HUES48 (cell line): ENCODE data around the gene AKT3.
"Not testable (repeated sequence)": the region's sequence is repeated elsewhere in the genome, so short reads cannot be mapped to it uniquely, and the experiment has no call there.

ENCODE experiments used
- H3K27ac ChIP-seq: one replicate; pipeline ENCODE4 v1.7.0; 2013; ENCODE audit warnings: low read depth, low read length, inconsistent platforms
- H3K27me3 ChIP-seq: 2 replicates; pipeline ENCODE4 v1.6.1; 2013; ENCODE audit warnings: mild to moderate bottlenecking, low read length; ENCODE audit not compliant: control insufficient read depth, insufficient read depth
- H3K36me3 ChIP-seq: 2 replicates; pipeline ENCODE4 v1.6.1; 2013; ENCODE audit warnings: low read length; ENCODE audit not compliant: control insufficient read depth, insufficient read depth
- H3K4me1 ChIP-seq: 2 replicates; pipeline ENCODE4 v1.6.1; 2013; ENCODE audit warnings: mild to moderate bottlenecking, low read length; ENCODE audit not compliant: control insufficient read depth, insufficient read depth
- H3K4me3 ChIP-seq: 2 replicates; pipeline ENCODE4 v1.5.1; 2013; ENCODE audit warnings: mild to moderate bottlenecking, low read depth, low read length
- H3K9ac ChIP-seq: 2 replicates; pipeline ENCODE4 v1.6.1; 2013; ENCODE audit warnings: mild to moderate bottlenecking, low read depth, low read length, moderate library complexity
- H3K9me3 ChIP-seq: 2 replicates; pipeline ENCODE4 v1.6.1; 2013; ENCODE audit warnings: low read length; ENCODE audit not compliant: control insufficient read depth, insufficient read depth

The AKT3 gene

GRCh38 chr1:243658594-243659105 is 191.4 kb downstream of the AKT3 start:
- Histone ChIP-seq H3K36me3 (peaks cover 2% of the 10 kb centered on the region; the same call in 1 of the 2 replicates), H3K4me1 (no peaks in the 10 kb centered on the region), H3K27me3 (no peaks in the 10 kb centered on the region), H3K27ac (no peak overlapping the region), H3K9ac (no peak overlapping the region), H3K4me3 (no peak overlapping the region), H3K9me3 (no peaks in the 10 kb centered on the region)

GRCh38 chr1:243657793-243658192 is 192.2 kb downstream of the AKT3 start:
- Histone ChIP-seq H3K4me1 (no peaks in the 10 kb centered on the region), H3K4me3 (no peak overlapping the region), H3K27me3 (no peaks in the 10 kb centered on the region), H3K27ac (no peak overlapping the region), H3K36me3 (no peaks in the 10 kb centered on the region), H3K9me3 (no peaks in the 10 kb centered on the region), H3K9ac (no peak overlapping the region)

DNA sequence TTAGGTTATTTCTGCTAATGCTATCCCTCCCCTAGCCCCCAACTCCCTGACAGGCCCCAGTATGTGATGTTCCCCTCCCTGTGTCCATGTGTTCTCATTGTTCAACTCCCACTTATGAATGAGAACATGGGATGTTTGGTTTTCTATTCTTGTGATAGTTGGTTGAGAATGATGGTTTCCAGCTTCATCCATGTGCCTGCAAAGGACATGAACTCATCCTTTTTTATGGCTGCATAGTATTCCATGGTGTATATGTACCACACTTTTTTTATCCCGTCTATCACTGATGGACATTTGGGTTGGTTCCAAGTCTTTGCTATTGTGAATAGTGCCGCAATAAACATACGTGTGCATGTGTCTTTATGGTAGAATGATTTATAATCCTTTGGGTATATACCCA is 200.5 kb downstream of the AKT3 start:
- H3K27ac ChIP-seq, H3K4me1 ChIP-seq, H3K9me3 ChIP-seq, H3K36me3 ChIP-seq, H3K4me3 ChIP-seq, H3K9ac ChIP-seq, H3K27me3 ChIP-seq: not testable (repeated sequence)

- Histone ChIP-seq H3K27me3 (no peaks in the 10 kb centered on the region), H3K4me1 (no peaks in the 10 kb centered on the region), H3K4me3 (no peak overlapping the region), H3K9ac (no peak overlapping the region), H3K27ac (no peak overlapping the region), H3K36me3 (0 out of 2 replicates have a peak, but pooled peaks cover 3% of the 10 kb centered on the region), H3K9me3 (no peaks in the 10 kb centered on the region)
These were observed 203.2 kb downstream of the AKT3 start for GRCh38 chr1:243646841-243647240.

- H3K27ac ChIP-seq = no peak overlapping the region
- no peak overlapping the region for H3K4me3 ChIP-seq
- no peaks in the 10 kb centered on the region for H3K9me3 ChIP-seq
- 0 out of 2 replicates have a peak, but pooled peaks cover 3% of the 10 kb centered on the region for H3K36me3 ChIP-seq
- H3K27me3 ChIP-seq = no peaks in the 10 kb centered on the region
- H3K9ac ChIP-seq = no peak overlapping the region
- no peaks in the 10 kb centered on the region for H3K4me1 ChIP-seq
These were observed 204.8 kb downstream of the AKT3 start for GRCh38 chr1:243645281-243645680.

DNA sequence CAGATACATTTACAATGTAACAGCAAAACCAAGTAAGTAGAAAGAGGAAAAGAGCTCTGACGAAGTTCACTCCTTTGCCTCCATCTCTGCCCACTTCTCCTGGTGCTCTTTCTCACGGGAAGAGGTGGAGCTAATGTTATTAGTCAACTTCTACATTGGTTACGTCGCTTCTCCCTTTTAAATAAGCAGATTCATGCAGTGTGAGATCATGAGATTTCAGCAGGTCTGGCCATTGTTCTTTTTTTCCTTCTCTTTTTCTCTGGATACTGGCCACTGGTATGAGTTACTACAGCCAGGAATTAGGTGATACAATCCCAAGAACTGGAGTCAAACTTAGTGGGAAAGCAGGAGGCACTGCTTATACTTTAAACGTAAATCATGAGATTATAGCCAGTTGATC is 207.1 kb downstream of the AKT3 start:
- H3K36me3 ChIP-seq = 0 out of 2 replicates have a peak, but pooled peaks cover 3% of the 10 kb centered on the region

DNA sequence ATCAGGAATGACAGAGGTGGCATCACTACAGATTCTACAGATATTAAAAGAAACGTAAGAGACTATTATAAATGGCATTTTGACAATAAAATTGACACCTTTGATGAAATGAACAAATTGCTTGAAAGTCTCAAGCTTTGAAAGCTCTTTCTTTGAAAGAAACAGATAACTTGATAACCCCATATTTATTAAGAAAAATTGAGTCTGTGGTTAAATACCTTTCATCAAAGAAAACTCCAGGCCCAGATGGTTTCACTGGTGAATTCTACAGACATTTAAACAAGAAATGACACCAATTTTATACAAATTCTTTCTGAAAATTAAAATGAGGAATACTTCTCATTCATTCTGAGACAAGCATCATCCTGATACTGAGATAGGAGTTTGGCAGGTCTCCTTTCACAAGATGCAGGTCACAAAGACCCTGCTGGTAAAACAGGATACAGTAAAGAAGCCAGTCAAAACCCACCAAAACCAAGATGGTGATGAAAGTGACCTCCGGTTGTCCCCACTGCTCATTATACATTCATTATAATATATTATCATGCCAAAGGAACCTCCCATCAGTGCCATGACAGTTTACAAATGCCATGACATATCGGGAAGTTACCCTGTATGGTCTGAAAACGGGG is 210.9 kb downstream of the AKT3 start:
- Histone ChIP-seq H3K9ac (no peak overlapping the region), H3K4me3 (no peak overlapping the region), H3K9me3 (no peaks in the 10 kb centered on the region), H3K27me3 (no peaks in the 10 kb centered on the region), H3K4me1 (no peaks in the 10 kb centered on the region), H3K36me3 (no peaks in the 10 kb centered on the region), H3K27ac (no peak overlapping the region)

More for the DNA sequence above, 207.1 kb downstream of the AKT3 start:
- no peak overlapping the region for H3K27ac ChIP-seq
- H3K27me3 ChIP-seq = no peaks in the 10 kb centered on the region
- no peak overlapping the region for H3K4me3 ChIP-seq
- H3K4me1 ChIP-seq = no peaks in the 10 kb centered on the region
- H3K9me3 ChIP-seq = no peaks in the 10 kb centered on the region
- H3K9ac ChIP-seq = no peak overlapping the region

- no peaks in the 10 kb centered on the region for H3K36me3 ChIP-seq
- H3K9ac ChIP-seq = no peak overlapping the region
- H3K4me3 ChIP-seq = no peak overlapping the region
- H3K27me3 ChIP-seq = no peaks in the 10 kb centered on the region
- no peaks in the 10 kb centered on the region for H3K9me3 ChIP-seq
- H3K27ac ChIP-seq = no peak overlapping the region
- H3K4me1 ChIP-seq = no peaks in the 10 kb centered on the region
These were observed 211.9 kb downstream of the AKT3 start for GRCh38 chr1:243638186-243638585.

DNA sequence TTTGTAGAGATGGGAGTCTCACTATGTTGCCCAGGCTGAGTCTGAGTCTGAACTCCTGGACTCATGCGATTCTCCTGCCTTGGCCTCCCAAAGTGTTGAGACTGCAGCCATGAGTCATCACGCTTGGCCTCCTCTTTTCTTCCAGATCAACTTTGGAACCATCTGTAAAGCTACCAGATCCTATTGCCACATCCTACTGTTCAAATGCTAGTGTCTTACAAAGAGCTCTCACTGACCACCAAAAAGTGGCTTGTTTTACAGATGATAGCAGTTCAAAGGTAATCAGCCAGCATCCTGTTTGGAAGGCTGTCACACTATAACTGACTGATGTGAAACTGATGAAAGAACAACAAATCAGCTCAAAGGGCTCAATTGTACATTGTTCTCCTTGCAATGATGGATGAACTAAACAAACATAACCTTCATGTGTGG is 221.6 kb downstream of the AKT3 start:
- no peaks in the 10 kb centered on the region for H3K27me3 ChIP-seq
- no peaks in the 10 kb centered on the region for H3K4me1 ChIP-seq
- H3K27ac ChIP-seq = no peak overlapping the region
- no peak overlapping the region for H3K4me3 ChIP-seq
- peaks cover 7% of the 10 kb centered on the region for H3K9me3 ChIP-seq
- no peaks in the 10 kb centered on the region for H3K36me3 ChIP-seq
- no peak overlapping the region for H3K9ac ChIP-seq

DNA sequence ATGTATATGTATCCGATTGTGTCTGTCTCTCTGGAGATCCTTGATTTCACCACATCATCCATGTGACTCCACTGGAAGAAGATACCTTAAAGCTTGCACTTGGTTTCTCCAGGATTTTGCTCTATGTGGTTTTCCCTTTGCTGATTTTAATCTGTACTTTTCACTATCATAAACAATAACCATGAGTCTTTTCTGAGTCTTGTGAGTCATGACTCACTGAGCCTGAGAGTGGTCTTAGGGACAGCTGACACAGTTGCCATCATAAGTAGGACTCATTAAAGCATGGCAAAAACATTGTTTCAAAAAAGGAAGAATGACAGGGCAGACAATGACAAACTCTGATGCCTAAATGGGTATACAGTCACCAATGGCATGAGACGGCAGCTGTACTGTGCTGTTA is 226.2 kb downstream of the AKT3 start:
- no peak overlapping the region for H3K9ac ChIP-seq
- no peaks in the 10 kb centered on the region for H3K4me1 ChIP-seq
- no peak overlapping the region for H3K4me3 ChIP-seq
- no peaks in the 10 kb centered on the region for H3K36me3 ChIP-seq
- peaks cover 13% of the 10 kb centered on the region for H3K9me3 ChIP-seq
- no peak overlapping the region for H3K27ac ChIP-seq
- H3K27me3 ChIP-seq = no peaks in the 10 kb centered on the region

GRCh38 chr1:243621973-243622372 is 228.1 kb downstream of the AKT3 start:
- H3K36me3 ChIP-seq = no peaks in the 10 kb centered on the region
- no peak overlapping the region for H3K27ac ChIP-seq
- peaks cover 13% of the 10 kb centered on the region for H3K9me3 ChIP-seq
- H3K27me3 ChIP-seq = no peaks in the 10 kb centered on the region
- H3K9ac ChIP-seq = no peak overlapping the region
- no peaks in the 10 kb centered on the region for H3K4me1 ChIP-seq
- H3K4me3 ChIP-seq = no peak overlapping the region
